K562 (cell line): ENCODE measurements around the gene SEZ6. TPM values are rescaled to one million over a fixed set of nuclear protein-coding genes. Genes with fewer than 3 reads are reported as not detected.

Experiments
- ATAC-seq: fragments of 200-7000 bp; cut with Tn5 transposase; 3 replicates; pipeline ENCODE4 v1.9.1; 2020; ENCODE audit warnings: moderate library complexity
- BruUV-seq: library from RNA; stranded (reverse); fragments of 400-500 nt; replicated peaks from 2 replicates; lab custom pipeline; 2021; lab: Mats Ljungman, UMichigan
- CTCF ChIA-PET: fragments of 300-600 bp; formaldehyde crosslinking; extraction: SDS; loops from one replicate; lab custom pipeline; 2021; ENCODE audit warnings: low intra/inter-chr PET ratio; lab: Yijun Ruan, JAX
- POLR2A ChIA-PET: fragments of 300-600, 350-650 bp; sonication (Branson Sonifier 250); formaldehyde crosslinking; extraction: SDS; loops from one replicate; lab custom pipeline; 2021; ENCODE audit warnings: antibody characterized with exemption, inconsistent platforms; lab: Yijun Ruan, JAX
- DNase-seq, 4 experiments: peaks; one replicate each; pipeline versions ENCODE4 v3.0.0 to v3.0.0-alpha.2; 2011 to 2018; ENCODE audit warnings: low spot score in 3 of 4, mixed read lengths in 3 of 4; ENCODE audit errors: extremely low read depth in 1 of 4
- FAIRE-seq: peaks from 2 replicates; lab custom pipeline; 2011; peaks lifted over from hg19 to GRCh38; lab: Jason Lieb, UNC
- H2AFZ ChIP-seq: 2 replicates; pipeline ENCODE4 v1.6.0; 2011; ENCODE audit warnings: low read depth, low read length, control low read depth, inconsistent platforms
- H3K27ac ChIP-seq: fragments of 200-600 bp; 3 replicates; pipeline ENCODE4 v1.8.0; 2011; ENCODE audit warnings: low read depth, mild to moderate bottlenecking, control low read depth, inconsistent platforms, low read length, moderate library complexity, mixed read lengths; ENCODE audit errors: extremely low read depth
- H3K27me3 ChIP-seq, 2 experiments: fragments of 300-600 bp in 1 of 2; 2 replicates in 1 of 2; 3 replicates in 1 of 2; pipeline versions ENCODE4 v1.6.0 to v1.8.0; 2011; ENCODE audit warnings: inconsistent platforms in 2 of 2, low read length in 2 of 2, mild to moderate bottlenecking in 1 of 2, mixed read lengths in 1 of 2, moderate library complexity in 1 of 2; ENCODE audit not compliant: control insufficient read depth in 2 of 2, insufficient read depth in 2 of 2
- H3K36me3 ChIP-seq: fragments of 300-600 bp; 3 replicates; pipeline ENCODE4 v1.8.0; 2011; ENCODE audit warnings: mild to moderate bottlenecking, low read length, inconsistent platforms; ENCODE audit not compliant: control insufficient read depth, insufficient read depth
- H3K4me1 ChIP-seq, 2 experiments: fragments of 200-600 bp in 1 of 2; replicated peaks in 1 of 2; 2 replicates in 1 of 2; 3 replicates in 1 of 2; pipeline versions ENCODE4 v1.5.1 to v1.8.0; 2011; ENCODE audit warnings: inconsistent platforms in 2 of 2, low read length in 2 of 2, mild to moderate bottlenecking in 1 of 2, mixed read lengths in 1 of 2, moderate library complexity in 1 of 2; ENCODE audit not compliant: control insufficient read depth in 2 of 2, insufficient read depth in 2 of 2
- H3K4me2 ChIP-seq: 2 replicates; pipeline ENCODE4 v1.6.1; 2011; ENCODE audit warnings: low read length, control low read depth, inconsistent platforms, mixed read lengths; ENCODE audit not compliant: insufficient read depth
- H3K4me3 ChIP-seq: fragments of 200-600 bp; sonication (generic), shearing (Covaris generic); 2 replicates; pipeline ENCODE4 v1.5.1; 2016; ENCODE audit warnings: control low read depth, inconsistent platforms
- H3K79me2 ChIP-seq: fragments of 200-600 bp; 3 replicates; pipeline ENCODE4 v1.8.0; 2011; ENCODE audit warnings: low read length, inconsistent platforms; ENCODE audit not compliant: control insufficient read depth, insufficient read depth
- H3K9ac ChIP-seq, 2 experiments: 2 replicates each; pipeline versions ENCODE4 v1.6.0 to v1.6.1; 2011; ENCODE audit warnings: low read depth in 2 of 2, low read length in 2 of 2, control low read depth in 1 of 2, inconsistent platforms in 1 of 2, mild to moderate bottlenecking in 1 of 2, mixed read lengths in 1 of 2; ENCODE audit not compliant: insufficient read depth in 1 of 2
- H3K9me1 ChIP-seq: one replicate; pipeline ENCODE4 v1.6.0; 2011; ENCODE audit warnings: inconsistent platforms, mild to moderate bottlenecking, low read length, moderate library complexity; ENCODE audit not compliant: control insufficient read depth, insufficient read depth
- H3K9me3 ChIP-seq: replicated peaks from 2 replicates; pipeline ENCODE4 v1.5.1; 2011; ENCODE audit warnings: low read depth, low read length, inconsistent platforms; ENCODE audit not compliant: control insufficient read depth, insufficient read depth
- H4K20me1 ChIP-seq: replicated peaks from 2 replicates; pipeline ENCODE4 v1.6.1; 2011; ENCODE audit warnings: low read length, inconsistent platforms, mixed read lengths; ENCODE audit not compliant: control insufficient read depth, insufficient read depth
- TAL1 ChIP-seq: fragments of 450-650 bp; IDR thresholded peaks from 2 replicates; pipeline ENCODE4 v1.6.1; 2016; ENCODE audit warnings: mild to moderate bottlenecking
- ZBTB7A ChIP-seq: IDR thresholded peaks from 2 replicates; pipeline ENCODE4 v1.6.1; 2011; ENCODE audit warnings: low read depth, mild to moderate bottlenecking, low read length, moderate library complexity, borderline replicate concordance; ENCODE audit not compliant: control insufficient read depth
- WGBS: fragments of 100-300 bp; shearing (Covaris generic); methylation state at CpG from one replicate; pipeline ENCODE4 v1.1.6; 2016; ENCODE audit warnings: low coverage, mixed read lengths; ENCODE audit not compliant: insufficient coverage; ENCODE audit errors: missing lambda C conversion rate; 5-methylcytosine and 5-hydroxymethylcytosine counted together
- in situ Hi-C: fragments of 300-500 bp; cut with MboI; formaldehyde crosslinking; loops from 4 replicates; pipeline ENCODE4 v1.15.0; 2018; ENCODE audit warnings: inconsistent platforms, mixed read lengths
- intact Hi-C: fragments of 100-400 bp; cut with micrococcal nuclease; formaldehyde crosslinking; loops from 2 replicates; pipeline ENCODE4 v1.14.2; 2022
- polyA plus RNA-seq, 8 experiments: library from polyadenylated mRNA; depleted of rRNA in 4 of 8; stranded (reverse) in 5 of 8; unstranded in 3 of 8; fragments of >200 nt; fragmentation: Nextera tagmentation in 2 of 8; fragmentation: Illumina TruSeq in 1 of 8; extraction: Ambion mirVana in 2 of 8; extraction: Trizol in 1 of 8; gene quantifications; 2 replicates each; pipeline versions ENCODE4 v1.2.1 to v1.2.3, GENCODE V29; 2011 to 2014; ENCODE audit warnings: inconsistent platforms in 1 of 8, missing spikeins in 1 of 8
- total RNA-seq, 7 experiments: library from RNA; depleted of rRNA in 6 of 7; stranded (reverse); fragments of >200 nt in 6 of 7; fragmentation: Illumina TruSeq in 2 of 7; extraction: Trizol in 2 of 7; gene quantifications; 2 replicates each; pipeline versions ENCODE4 v1.2.1 to v1.2.3, GENCODE V29; 2011 to 2021; ENCODE audit warnings: low replicate concordance in 1 of 7
- TF ChIP-seq, protein P1 (sequence below), 2 experiments: IDR thresholded peaks; 2 replicates each; pipeline ENCODE4 v1.6.1; 2011; ENCODE audit warnings: borderline replicate concordance in 1 of 2, control low read depth in 1 of 2, low read depth in 1 of 2, low read length in 1 of 2, mild to moderate bottlenecking in 1 of 2, mixed read lengths in 1 of 2, moderate library complexity in 1 of 2; ENCODE audit not compliant: insufficient read depth in 1 of 2, insufficient read length in 1 of 2, poor library complexity in 1 of 2, severe bottlenecking in 1 of 2; ENCODE audit errors: extremely low read depth in 1 of 2

Gene SEZ6
- total and polyA plus RNA-seq, 9 of the 15 experiments (the other 6 are each of a cell fraction or from before 2014, with no cell fraction given), result not detected

DNA sequence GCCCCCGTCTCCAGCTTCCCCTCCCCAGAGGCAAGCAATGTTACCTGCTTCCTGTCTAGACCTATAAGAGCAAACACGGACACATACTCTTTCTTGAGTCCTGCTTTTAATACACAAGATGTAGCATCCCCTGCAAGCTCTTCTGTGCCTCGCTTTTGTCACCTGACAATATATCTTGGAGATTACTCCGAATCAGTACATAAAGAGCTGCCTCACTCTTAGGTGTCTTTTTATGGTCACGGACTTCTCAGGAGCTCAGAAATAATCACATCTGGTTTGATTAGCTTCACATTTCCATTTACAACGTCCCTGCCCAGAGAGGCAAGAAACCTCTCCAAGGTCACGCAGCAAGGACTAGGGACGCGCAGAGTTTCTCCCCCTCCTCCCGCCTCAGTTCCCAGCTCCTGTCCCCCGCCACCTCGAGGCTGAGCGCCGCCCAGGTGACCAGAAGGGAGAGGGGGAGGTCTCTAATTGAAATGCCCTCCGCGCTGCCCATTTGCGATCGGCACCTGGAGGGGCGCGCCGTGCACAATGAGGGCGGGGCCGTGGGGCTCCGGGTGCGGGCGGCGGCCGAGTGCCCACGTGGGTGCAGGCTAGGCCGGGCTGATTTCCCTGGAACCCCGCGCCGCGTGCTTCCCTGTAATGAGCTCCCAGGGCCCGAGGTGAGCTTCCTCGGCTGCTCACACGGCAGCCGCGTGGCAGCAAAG lies 13.8 kb upstream of the SEZ6 start:
- ChIA-PET CTCF (no interaction called here), POLR2A (interaction anchor here (0.5 to 1.8 kb wide), 7 partner anchors 9 to 90 kb away, joined by 3 to 5 read pairs (median 4); no protein-coding TSS in a partner anchor)
- FAIRE-seq, result peak; percentile 42
- Histone ChIP-seq H3K4me2 (no peak overlapping the region), H2AFZ (no peak overlapping the region), H3K9me1 (no peaks in the 10 kb centered on the region), H3K4me1 (peaks cover 0 to 6% of the 10 kb centered on the region in 2 experiments; a peak in 2 of 5 replicates), H3K9ac (no peak overlapping the region), H3K27ac (no peak overlapping the region), H3K4me3 (no peak overlapping the region), H3K27me3 (peaks cover 54 to 70% of the 10 kb centered on the region in 2 experiments), H3K9me3 (no peaks in the 10 kb centered on the region), H4K20me1 (no peaks in the 10 kb centered on the region; the same call in 1 of the 2 replicates), H3K79me2 (no peaks in the 10 kb centered on the region), H3K36me3 (no peaks in the 10 kb centered on the region)
- in situ Hi-C loops (no loop called here), intact Hi-C loops (loop anchor here (5.0 kb wide), 1 partner anchor 48 kb away; no protein-coding TSS in a partner anchor)
- TF ChIP-seq ZBTB7A (no peak), TAL1 (no peak)
- TF ChIP-seq, protein P1, sequence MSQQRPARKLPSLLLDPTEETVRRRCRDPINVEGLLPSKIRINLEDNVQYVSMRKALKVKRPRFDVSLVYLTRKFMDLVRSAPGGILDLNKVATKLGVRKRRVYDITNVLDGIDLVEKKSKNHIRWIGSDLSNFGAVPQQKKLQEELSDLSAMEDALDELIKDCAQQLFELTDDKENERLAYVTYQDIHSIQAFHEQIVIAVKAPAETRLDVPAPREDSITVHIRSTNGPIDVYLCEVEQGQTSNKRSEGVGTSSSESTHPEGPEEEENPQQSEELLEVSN (IDR thresholded peaks at IDR 0.05; ENCODE audit: borderline replicate concordance in 1 of 2, extremely low read depth in 1 of 2, insufficient read depth in 1 of 2, insufficient read length in 1 of 2, low read depth in 1 of 2, low read length in 1 of 2, poor library complexity in 1 of 2, severe bottlenecking in 1 of 2), result peak in 1 of 2 experiments; percentile 7
- 6% methylated on average over 35 of the region's 39 CpGs for WGBS
- peak in 2 of 4 experiments; percentile 31 to 32 for DNase-seq
- no peak for ATAC-seq
- BruUV-seq, result no TSS peak
